ENCODE data around the gene ENPEP.

Gene ENPEP

DNA sequence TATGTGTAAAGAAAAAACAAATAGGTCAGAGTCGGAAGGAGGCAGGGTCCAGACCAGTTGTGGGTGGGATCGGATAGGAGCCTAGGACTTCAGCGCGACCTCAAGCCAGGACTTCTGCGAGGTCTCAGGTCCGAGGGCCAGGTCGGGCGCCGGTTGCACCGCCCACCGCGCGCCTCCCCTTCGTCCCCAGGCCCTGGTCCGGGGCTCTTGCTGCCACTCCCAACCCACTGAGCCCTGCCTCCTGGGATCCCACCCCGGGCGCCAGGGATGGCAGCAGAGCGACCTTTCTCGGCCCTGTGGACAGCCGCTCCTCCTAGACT lies 134.6 kb downstream of the ENPEP start:
- TF ChIP-seq ZFP30 (CRISPR knock-in tag; IDR thresholded peaks at IDR 0.05) (no peak), BACH2 (CRISPR knock-in tag; IDR thresholded peaks at IDR 0.05; ENCODE audit: borderline replicate concordance) (no peak), TOX (CRISPR knock-in tag; IDR thresholded peaks at IDR 0.05; ENCODE audit: borderline replicate concordance) (no peak), ISL1 (CRISPR knock-in tag; IDR thresholded peaks at IDR 0.05) (no peak), PPARA (CRISPR knock-in tag; IDR thresholded peaks at IDR 0.05; ENCODE audit: borderline replicate concordance) (no peak), ZNF565 (CRISPR knock-in tag; conservative IDR thresholded peaks at IDR 0.05; ENCODE audit: low read depth) (no peak), ZNF70 (CRISPR knock-in tag; IDR thresholded peaks at IDR 0.05) (no peak), ZNF8 (CRISPR knock-in tag; IDR thresholded peaks at IDR 0.05) (no peak), ZC3H10 (CRISPR knock-in tag; IDR thresholded peaks at IDR 0.05) (no peak), ZFP3 (CRISPR knock-in tag; IDR thresholded peaks at IDR 0.05) (no peak), ARNTL (CRISPR knock-in tag; IDR thresholded peaks at IDR 0.05; ENCODE audit: borderline replicate concordance, low read depth) (no peak), CSDC2 (CRISPR knock-in tag; IDR thresholded peaks at IDR 0.05) (no peak), SNAI2 (CRISPR knock-in tag; IDR thresholded peaks at IDR 0.05) (no peak)
- TF ChIP-seq, protein P1, sequence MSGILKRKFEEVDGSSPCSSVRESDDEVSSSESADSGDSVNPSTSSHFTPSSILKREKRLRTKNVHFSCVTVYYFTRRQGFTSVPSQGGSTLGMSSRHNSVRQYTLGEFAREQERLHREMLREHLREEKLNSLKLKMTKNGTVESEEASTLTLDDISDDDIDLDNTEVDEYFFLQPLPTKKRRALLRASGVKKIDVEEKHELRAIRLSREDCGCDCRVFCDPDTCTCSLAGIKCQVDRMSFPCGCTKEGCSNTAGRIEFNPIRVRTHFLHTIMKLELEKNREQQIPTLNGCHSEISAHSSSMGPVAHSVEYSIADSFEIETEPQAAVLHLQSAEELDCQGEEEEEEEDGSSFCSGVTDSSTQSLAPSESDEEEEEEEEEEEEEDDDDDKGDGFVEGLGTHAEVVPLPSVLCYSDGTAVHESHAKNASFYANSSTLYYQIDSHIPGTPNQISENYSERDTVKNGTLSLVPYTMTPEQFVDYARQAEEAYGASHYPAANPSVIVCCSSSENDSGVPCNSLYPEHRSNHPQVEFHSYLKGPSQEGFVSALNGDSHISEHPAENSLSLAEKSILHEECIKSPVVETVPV (CRISPR knock-in tag; IDR thresholded peaks at IDR 0.05): no peak
- TF ChIP-seq, protein P2, sequence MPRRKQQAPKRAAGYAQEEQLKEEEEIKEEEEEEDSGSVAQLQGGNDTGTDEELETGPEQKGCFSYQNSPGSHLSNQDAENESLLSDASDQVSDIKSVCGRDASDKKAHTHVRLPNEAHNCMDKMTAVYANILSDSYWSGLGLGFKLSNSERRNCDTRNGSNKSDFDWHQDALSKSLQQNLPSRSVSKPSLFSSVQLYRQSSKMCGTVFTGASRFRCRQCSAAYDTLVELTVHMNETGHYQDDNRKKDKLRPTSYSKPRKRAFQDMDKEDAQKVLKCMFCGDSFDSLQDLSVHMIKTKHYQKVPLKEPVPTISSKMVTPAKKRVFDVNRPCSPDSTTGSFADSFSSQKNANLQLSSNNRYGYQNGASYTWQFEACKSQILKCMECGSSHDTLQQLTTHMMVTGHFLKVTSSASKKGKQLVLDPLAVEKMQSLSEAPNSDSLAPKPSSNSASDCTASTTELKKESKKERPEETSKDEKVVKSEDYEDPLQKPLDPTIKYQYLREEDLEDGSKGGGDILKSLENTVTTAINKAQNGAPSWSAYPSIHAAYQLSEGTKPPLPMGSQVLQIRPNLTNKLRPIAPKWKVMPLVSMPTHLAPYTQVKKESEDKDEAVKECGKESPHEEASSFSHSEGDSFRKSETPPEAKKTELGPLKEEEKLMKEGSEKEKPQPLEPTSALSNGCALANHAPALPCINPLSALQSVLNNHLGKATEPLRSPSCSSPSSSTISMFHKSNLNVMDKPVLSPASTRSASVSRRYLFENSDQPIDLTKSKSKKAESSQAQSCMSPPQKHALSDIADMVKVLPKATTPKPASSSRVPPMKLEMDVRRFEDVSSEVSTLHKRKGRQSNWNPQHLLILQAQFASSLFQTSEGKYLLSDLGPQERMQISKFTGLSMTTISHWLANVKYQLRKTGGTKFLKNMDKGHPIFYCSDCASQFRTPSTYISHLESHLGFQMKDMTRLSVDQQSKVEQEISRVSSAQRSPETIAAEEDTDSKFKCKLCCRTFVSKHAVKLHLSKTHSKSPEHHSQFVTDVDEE (CRISPR knock-in tag; IDR thresholded peaks at IDR 0.05): no peak
- TF ChIP-seq, protein P3, sequence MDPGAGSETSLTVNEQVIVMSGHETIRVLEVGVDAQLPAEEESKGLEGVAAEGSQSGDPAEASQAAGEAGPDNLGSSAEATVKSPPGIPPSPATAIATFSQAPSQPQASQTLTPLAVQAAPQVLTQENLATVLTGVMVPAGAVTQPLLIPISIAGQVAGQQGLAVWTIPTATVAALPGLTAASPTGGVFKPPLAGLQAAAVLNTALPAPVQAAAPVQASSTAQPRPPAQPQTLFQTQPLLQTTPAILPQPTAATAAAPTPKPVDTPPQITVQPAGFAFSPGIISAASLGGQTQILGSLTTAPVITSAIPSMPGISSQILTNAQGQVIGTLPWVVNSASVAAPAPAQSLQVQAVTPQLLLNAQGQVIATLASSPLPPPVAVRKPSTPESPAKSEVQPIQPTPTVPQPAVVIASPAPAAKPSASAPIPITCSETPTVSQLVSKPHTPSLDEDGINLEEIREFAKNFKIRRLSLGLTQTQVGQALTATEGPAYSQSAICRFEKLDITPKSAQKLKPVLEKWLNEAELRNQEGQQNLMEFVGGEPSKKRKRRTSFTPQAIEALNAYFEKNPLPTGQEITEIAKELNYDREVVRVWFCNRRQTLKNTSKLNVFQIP (CRISPR knock-in tag; IDR thresholded peaks at IDR 0.05; ENCODE audit: borderline replicate concordance, low read depth): no peak
- no peak for ATAC-seq

DNA sequence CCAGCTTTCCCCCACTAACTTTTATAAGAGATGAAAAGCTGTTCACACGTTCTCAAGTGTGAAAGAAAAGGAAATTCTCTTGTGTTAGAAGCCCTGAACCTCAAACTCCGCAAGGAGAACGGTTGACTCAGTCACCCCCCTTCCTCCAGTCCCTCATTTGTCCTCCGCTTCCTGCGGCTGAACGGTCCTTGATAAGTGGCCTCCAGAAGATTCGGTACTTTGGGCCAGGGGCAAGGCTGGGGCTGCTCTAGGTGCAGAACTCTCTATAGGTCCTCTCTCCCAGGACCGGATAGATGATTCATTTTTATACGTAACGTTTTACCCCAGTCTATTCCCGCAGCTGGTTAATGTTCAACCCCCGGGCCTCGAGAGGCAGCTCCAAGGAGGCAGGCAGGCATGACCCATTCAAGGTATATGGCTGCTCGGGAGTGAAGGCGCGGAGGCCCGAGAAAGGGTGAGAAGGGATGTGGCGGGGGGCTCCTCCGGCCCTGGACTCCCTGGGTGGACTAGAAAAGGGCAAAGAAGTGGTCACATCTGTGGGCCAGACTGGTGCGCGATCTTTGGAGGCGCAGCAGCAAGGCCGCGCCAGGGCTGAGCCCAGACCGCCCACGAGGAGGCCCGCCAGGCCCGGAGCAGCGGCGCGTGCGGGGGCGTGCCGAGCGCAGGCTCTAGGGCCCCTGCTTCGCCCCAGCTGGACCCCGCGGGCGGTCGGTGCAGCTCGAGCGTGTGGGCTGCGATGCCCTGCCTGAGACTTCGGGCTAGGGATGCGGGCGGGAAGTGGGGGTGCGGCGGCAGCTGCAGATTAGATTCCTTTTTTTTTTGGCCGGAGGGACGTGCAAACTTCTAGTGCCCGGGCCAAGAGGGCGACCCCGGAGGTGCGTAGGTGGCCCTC lies 135.2 kb downstream of the ENPEP start:
- peak; percentile 24 for ATAC-seq
- TF ChIP-seq, protein P4, sequence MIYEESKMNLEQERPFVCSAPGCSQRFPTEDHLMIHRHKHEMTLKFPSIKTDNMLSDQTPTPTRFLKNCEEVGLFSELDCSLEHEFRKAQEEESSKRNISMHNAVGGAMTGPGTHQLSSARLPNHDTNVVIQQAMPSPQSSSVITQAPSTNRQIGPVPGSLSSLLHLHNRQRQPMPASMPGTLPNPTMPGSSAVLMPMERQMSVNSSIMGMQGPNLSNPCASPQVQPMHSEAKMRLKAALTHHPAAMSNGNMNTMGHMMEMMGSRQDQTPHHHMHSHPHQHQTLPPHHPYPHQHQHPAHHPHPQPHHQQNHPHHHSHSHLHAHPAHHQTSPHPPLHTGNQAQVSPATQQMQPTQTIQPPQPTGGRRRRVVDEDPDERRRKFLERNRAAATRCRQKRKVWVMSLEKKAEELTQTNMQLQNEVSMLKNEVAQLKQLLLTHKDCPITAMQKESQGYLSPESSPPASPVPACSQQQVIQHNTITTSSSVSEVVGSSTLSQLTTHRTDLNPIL (CRISPR knock-in tag; IDR thresholded peaks at IDR 0.05; ENCODE audit: low read depth): no peak
- TF ChIP-seq, protein P3 (CRISPR knock-in tag; IDR thresholded peaks at IDR 0.05; ENCODE audit: borderline replicate concordance, low read depth): no peak
- TF ChIP-seq GLIS3 (CRISPR knock-in tag; IDR thresholded peaks at IDR 0.05): no peak
- no peak for TF ChIP-seq TOX (CRISPR knock-in tag; IDR thresholded peaks at IDR 0.05; ENCODE audit: borderline replicate concordance)
- TF ChIP-seq, protein P2 (CRISPR knock-in tag; IDR thresholded peaks at IDR 0.05): no peak
- no peak for TF ChIP-seq ZFP3 (CRISPR knock-in tag; IDR thresholded peaks at IDR 0.05)
- TF ChIP-seq BACH2 (CRISPR knock-in tag; IDR thresholded peaks at IDR 0.05; ENCODE audit: borderline replicate concordance): no peak
- TF ChIP-seq, protein P1 (CRISPR knock-in tag; IDR thresholded peaks at IDR 0.05): no peak
- TF ChIP-seq RARB (CRISPR knock-in tag; IDR thresholded peaks at IDR 0.05): no peak
- no peak for TF ChIP-seq ZNF70 (CRISPR knock-in tag; IDR thresholded peaks at IDR 0.05)
- TF ChIP-seq, protein P5, sequence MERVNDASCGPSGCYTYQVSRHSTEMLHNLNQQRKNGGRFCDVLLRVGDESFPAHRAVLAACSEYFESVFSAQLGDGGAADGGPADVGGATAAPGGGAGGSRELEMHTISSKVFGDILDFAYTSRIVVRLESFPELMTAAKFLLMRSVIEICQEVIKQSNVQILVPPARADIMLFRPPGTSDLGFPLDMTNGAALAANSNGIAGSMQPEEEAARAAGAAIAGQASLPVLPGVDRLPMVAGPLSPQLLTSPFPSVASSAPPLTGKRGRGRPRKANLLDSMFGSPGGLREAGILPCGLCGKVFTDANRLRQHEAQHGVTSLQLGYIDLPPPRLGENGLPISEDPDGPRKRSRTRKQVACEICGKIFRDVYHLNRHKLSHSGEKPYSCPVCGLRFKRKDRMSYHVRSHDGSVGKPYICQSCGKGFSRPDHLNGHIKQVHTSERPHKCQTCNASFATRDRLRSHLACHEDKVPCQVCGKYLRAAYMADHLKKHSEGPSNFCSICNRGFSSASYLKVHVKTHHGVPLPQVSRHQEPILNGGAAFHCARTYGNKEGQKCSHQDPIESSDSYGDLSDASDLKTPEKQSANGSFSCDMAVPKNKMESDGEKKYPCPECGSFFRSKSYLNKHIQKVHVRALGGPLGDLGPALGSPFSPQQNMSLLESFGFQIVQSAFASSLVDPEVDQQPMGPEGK (CRISPR knock-in tag; IDR thresholded peaks at IDR 0.05; ENCODE audit: borderline replicate concordance): no peak
- no peak for TF ChIP-seq SNAI2 (CRISPR knock-in tag; IDR thresholded peaks at IDR 0.05)
- TF ChIP-seq PPARA (CRISPR knock-in tag; IDR thresholded peaks at IDR 0.05; ENCODE audit: borderline replicate concordance): no peak
- TF ChIP-seq ZC3H10 (CRISPR knock-in tag; IDR thresholded peaks at IDR 0.05): no peak
- no peak for TF ChIP-seq OSR1 (CRISPR knock-in tag; IDR thresholded peaks at IDR 0.05)
- TF ChIP-seq ZNF565 (CRISPR knock-in tag; conservative IDR thresholded peaks at IDR 0.05; ENCODE audit: low read depth): no peak
- TF ChIP-seq ARNTL (CRISPR knock-in tag; IDR thresholded peaks at IDR 0.05; ENCODE audit: borderline replicate concordance, low read depth): no peak
- TF ChIP-seq ESRRG (CRISPR knock-in tag; IDR thresholded peaks at IDR 0.05): no peak
- no peak for TF ChIP-seq ZNF8 (CRISPR knock-in tag; IDR thresholded peaks at IDR 0.05)
